Measurements from ENCODE around the gene EGLN1. TPM values are rescaled to one million over a fixed set of nuclear protein-coding genes. Genes with fewer than 3 reads are reported as not detected.

The EGLN1 gene
- total RNA-seq, 4 donors from 2014 or later: 43.9 to 79.9 (median 58.7) TPM

DNA sequence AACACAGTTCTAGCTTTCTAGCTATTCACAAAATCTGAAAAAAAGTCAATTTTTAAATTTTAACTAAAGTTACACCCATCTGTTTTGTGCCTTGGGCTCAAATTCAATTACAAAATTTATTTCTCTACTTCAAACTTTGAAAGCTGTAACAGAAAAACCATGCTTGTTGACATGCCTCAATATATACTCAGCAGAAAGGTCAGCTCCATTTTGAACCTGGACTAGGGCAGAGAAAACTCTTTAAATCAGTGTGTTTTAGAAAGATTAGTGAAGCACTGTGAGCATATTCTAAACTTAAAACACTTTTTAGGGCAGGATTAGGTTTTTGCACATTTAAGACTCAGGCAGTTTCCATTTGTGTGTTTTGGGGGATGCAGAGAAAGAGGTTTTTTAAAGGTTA lies 49.6 kb downstream of the EGLN1 start:
- H3K27ac ChIP-seq (replicated peaks in 1 of 4): no peak overlapping the region
- H3K4me1 ChIP-seq: peaks cover 9 to 21% (median 13%) of the 10 kb centered on the region in 4 donors
- no peaks in the 10 kb centered on the region for H3K9me3 ChIP-seq
- intact Hi-C loops (cut with DNase I): no loop called here
- H3K4me3 ChIP-seq: no peak overlapping the region
- no peaks in the 10 kb centered on the region for H3K27me3 ChIP-seq
- no peak for DNase-seq (ENCODE audit: extremely low spot score)
- TF ChIP-seq, protein P1, sequence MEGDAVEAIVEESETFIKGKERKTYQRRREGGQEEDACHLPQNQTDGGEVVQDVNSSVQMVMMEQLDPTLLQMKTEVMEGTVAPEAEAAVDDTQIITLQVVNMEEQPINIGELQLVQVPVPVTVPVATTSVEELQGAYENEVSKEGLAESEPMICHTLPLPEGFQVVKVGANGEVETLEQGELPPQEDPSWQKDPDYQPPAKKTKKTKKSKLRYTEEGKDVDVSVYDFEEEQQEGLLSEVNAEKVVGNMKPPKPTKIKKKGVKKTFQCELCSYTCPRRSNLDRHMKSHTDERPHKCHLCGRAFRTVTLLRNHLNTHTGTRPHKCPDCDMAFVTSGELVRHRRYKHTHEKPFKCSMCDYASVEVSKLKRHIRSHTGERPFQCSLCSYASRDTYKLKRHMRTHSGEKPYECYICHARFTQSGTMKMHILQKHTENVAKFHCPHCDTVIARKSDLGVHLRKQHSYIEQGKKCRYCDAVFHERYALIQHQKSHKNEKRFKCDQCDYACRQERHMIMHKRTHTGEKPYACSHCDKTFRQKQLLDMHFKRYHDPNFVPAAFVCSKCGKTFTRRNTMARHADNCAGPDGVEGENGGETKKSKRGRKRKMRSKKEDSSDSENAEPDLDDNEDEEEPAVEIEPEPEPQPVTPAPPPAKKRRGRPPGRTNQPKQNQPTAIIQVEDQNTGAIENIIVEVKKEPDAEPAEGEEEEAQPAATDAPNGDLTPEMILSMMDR (IDR thresholded peaks at IDR 0.05): no peak
- TF ChIP-seq POLR2AphosphoS5 (IDR thresholded peaks at IDR 0.05): no peak
- no peak for TF ChIP-seq POLR2A (IDR thresholded peaks at IDR 0.05; ENCODE audit: low read depth)
- TF ChIP-seq EP300 (IDR thresholded peaks at IDR 0.05): no peak
- peaks cover 0 to 31% (median 19%) of the 10 kb centered on the region in 4 donors for H3K36me3 ChIP-seq

DNA sequence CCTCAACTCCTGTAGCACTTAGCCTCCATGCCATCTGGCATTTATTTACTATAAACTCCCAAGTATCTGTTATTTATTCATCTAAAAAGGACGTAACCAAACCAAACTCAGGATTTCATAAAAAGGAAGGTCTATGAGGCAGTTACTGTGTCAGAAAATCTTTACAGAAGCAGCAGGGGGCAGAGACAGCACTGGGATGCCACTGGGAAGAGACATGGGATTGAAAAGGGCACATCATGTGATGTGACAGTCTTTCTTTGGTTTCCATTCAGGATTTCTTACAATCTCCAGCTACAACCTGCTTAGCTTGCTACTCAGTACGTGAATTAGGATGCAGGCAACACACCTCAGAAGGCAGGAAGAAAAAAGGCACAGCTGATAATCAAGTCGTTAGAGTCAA lies 52.8 kb downstream of the EGLN1 start:
- no peaks in the 10 kb centered on the region for H3K4me1 ChIP-seq
- peaks cover 4 to 54% (median 29%) of the 10 kb centered on the region in 4 donors for H3K36me3 ChIP-seq
- no peaks in the 10 kb centered on the region for H3K27me3 ChIP-seq
- WGBS: 84% methylated on average over 3 of the region's 3 CpGs
- no peak overlapping the region for H3K27ac ChIP-seq (replicated peaks in 1 of 4)
- no peak for TF ChIP-seq POLR2AphosphoS5 (IDR thresholded peaks at IDR 0.05)
- no peak for TF ChIP-seq EP300 (IDR thresholded peaks at IDR 0.05)
- TF ChIP-seq POLR2A (IDR thresholded peaks at IDR 0.05; ENCODE audit: low read depth): no peak
- TF ChIP-seq, protein P1 (IDR thresholded peaks at IDR 0.05): no peak
- no peak for DNase-seq (ENCODE audit: extremely low spot score)
- no peaks in the 10 kb centered on the region for H3K9me3 ChIP-seq
- intact Hi-C loops (cut with DNase I): no loop called here
- no peak overlapping the region for H3K4me3 ChIP-seq

DNA sequence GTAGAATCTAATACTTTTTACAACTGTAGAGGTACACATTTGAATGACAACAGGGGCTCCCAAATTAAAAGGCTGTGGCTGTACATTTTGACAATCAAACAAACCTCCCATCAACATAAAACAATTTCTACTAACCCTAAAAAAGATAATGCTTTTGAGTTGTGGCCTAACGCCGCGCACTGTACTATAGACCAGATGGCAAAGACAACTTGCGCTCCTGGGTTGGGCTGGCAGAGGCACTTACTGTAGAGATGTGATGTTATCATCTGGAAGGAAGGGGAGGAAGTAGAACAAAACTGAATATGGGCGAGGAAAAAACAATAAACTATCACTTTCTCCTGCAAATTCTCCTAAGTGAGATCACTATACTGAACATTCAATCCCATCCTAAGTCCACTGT lies 57.9 kb downstream of the EGLN1 start:
- H3K36me3 ChIP-seq: peaks cover 4 to 38% (median 21%) of the 10 kb centered on the region in 4 donors
- 84% methylated on average over 5 of the region's 5 CpGs for WGBS
- DNase-seq (ENCODE audit: extremely low spot score): no peak
- no peak overlapping the region for H3K27ac ChIP-seq (replicated peaks in 1 of 4)
- intact Hi-C loops (cut with DNase I): no loop called here
- H3K27me3 ChIP-seq: no peaks in the 10 kb centered on the region
- H3K9me3 ChIP-seq: no peaks in the 10 kb centered on the region
- no peak overlapping the region for H3K4me3 ChIP-seq
- H3K4me1 ChIP-seq: peaks cover 0 to 3% (median 0%) of the 10 kb centered on the region in 4 donors
- no peak for TF ChIP-seq POLR2AphosphoS5 (IDR thresholded peaks at IDR 0.05)
- no peak for TF ChIP-seq EP300 (IDR thresholded peaks at IDR 0.05)
- no peak for TF ChIP-seq POLR2A (IDR thresholded peaks at IDR 0.05; ENCODE audit: low read depth)
- TF ChIP-seq, protein P1 (IDR thresholded peaks at IDR 0.05): no peak

DNA sequence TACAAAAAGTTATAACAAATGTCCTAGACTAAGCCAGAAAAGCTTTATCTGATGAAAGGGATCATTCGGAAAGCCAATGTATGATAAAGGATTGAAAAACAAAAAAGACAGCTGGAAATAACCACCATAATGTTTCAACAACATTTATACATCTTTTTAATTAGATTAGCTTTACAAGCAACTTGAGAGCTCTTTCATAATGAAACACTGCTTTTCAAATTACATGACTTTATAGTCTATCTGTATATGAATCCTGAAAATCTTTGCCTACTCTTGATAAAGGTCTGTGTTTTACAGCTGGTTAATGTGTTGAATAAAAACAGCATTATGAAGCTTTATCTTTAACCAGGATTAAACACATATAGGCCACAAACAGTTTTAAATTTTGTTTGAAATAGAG lies 58.5 kb downstream of the EGLN1 start:
- no peak overlapping the region for H3K4me3 ChIP-seq
- no peak overlapping the region for H3K27ac ChIP-seq (replicated peaks in 1 of 4)
- H3K4me1 ChIP-seq: peaks cover 0 to 3% (median 0%) of the 10 kb centered on the region in 4 donors
- no peak for TF ChIP-seq POLR2AphosphoS5 (IDR thresholded peaks at IDR 0.05)
- TF ChIP-seq, protein P1 (IDR thresholded peaks at IDR 0.05): no peak
- TF ChIP-seq POLR2A (IDR thresholded peaks at IDR 0.05; ENCODE audit: low read depth): no peak
- no peak for TF ChIP-seq EP300 (IDR thresholded peaks at IDR 0.05)
- H3K9me3 ChIP-seq: no peaks in the 10 kb centered on the region
- WGBS: 84% methylated on average over 1 of the region's 1 CpG
- H3K36me3 ChIP-seq: peaks cover under 1 to 35% (median 17%) of the 10 kb centered on the region in 4 donors
- H3K27me3 ChIP-seq: no peaks in the 10 kb centered on the region
- DNase-seq (ENCODE audit: extremely low spot score): no peak
- intact Hi-C loops (cut with DNase I): no loop called here

DNA sequence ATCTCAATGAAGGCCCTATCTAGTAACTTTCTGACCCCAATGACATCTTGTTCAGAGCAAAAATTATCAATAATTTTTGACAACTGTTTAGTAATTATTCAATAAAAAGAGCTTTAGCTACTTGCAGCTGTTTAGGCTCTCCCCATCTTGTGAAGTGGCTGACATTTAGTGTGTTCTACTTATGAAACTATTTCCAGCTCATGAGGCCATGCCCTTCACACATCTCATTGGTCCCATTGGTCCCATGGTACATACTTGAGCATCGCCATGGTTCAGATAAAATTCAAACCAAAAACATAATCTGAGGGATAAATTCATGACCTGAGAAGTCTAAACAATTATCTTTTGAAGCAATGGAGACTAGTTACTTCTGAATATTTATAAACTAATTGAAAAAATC lies 59.8 kb downstream of the EGLN1 start:
- TF ChIP-seq, protein P1 (IDR thresholded peaks at IDR 0.05): no peak
- TF ChIP-seq POLR2A (IDR thresholded peaks at IDR 0.05; ENCODE audit: low read depth) (no peak), EP300 (IDR thresholded peaks at IDR 0.05) (no peak)
- H3K27ac ChIP-seq (replicated peaks in 1 of 4): no peak overlapping the region
- peaks cover 0 to 26% (median 11%) of the 10 kb centered on the region in 4 donors for H3K36me3 ChIP-seq
- no peak overlapping the region for H3K4me3 ChIP-seq
- WGBS: 91% methylated on average over 1 of the region's 1 CpG
- H3K4me1 ChIP-seq: peaks cover 5 to 14% (median 8%) of the 10 kb centered on the region in 4 donors
- H3K9me3 ChIP-seq: no peaks in the 10 kb centered on the region
- H3K27me3 ChIP-seq: no peaks in the 10 kb centered on the region
- DNase-seq (ENCODE audit: extremely low spot score): no peak
- intact Hi-C loops (cut with DNase I): no loop called here

Measured in esophagus muscularis mucosa (tissue), 4 donors.